Measurements from ENCODE around the gene MMGT1.
A peak's percentile ranks its signal among the peaks of the same experiment; 100 is the strongest.

Gene MMGT1

DNA sequence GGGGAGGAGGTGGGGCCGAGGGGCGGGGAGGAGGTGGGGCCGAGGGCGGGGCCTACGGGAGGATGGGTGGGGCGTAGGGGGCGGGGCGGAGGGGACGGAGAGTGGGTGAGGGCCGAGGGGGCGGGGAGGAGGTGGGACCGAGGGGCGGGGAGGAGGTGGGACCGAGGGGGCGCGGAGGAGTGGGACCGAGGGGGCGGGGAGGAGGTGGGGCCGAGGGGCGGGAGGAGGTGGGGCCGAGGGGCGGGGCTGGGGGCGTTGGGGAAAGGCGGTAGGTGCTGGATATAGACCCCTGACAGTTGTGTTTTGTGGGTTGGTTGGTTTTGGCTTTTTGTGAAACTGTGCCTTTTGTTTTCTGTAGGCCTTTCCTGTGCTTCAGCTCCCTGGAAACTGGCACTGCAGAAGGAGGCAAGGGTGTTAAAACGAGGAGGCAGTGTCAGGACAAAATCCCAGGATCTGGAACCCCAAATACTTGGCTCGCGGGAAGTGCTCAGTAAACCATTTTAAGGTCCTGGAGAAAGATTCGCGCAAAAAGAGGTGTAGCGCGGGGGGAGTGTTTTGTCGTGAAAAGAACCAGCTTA lies 580 bp upstream of the MMGT1 start:
- H3K4me2 ChIP-seq (ENCODE audit: low read length) = peak overlapping the region; percentile 76
- no peak overlapping the region for H3K27ac ChIP-seq (ENCODE audit: low read depth, low read length)
- H3K79me2 ChIP-seq (ENCODE audit: control insufficient read depth, low read length) = peaks cover 31% of the 10 kb centered on the region
- TF ChIP-seq, protein P1, sequence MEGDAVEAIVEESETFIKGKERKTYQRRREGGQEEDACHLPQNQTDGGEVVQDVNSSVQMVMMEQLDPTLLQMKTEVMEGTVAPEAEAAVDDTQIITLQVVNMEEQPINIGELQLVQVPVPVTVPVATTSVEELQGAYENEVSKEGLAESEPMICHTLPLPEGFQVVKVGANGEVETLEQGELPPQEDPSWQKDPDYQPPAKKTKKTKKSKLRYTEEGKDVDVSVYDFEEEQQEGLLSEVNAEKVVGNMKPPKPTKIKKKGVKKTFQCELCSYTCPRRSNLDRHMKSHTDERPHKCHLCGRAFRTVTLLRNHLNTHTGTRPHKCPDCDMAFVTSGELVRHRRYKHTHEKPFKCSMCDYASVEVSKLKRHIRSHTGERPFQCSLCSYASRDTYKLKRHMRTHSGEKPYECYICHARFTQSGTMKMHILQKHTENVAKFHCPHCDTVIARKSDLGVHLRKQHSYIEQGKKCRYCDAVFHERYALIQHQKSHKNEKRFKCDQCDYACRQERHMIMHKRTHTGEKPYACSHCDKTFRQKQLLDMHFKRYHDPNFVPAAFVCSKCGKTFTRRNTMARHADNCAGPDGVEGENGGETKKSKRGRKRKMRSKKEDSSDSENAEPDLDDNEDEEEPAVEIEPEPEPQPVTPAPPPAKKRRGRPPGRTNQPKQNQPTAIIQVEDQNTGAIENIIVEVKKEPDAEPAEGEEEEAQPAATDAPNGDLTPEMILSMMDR (IDR thresholded peaks at IDR 0.05; ENCODE audit: low read depth, low read length, poor library complexity, severe bottlenecking) = no peak
- no peak for TF ChIP-seq EZH2phosphoT487 (IDR thresholded peaks at IDR 0.05; ENCODE audit: borderline replicate concordance, low read length)
- no peaks in the 10 kb centered on the region for H4K20me1 ChIP-seq (ENCODE audit: control insufficient read depth, insufficient read depth, low read depth, low read length)
- H3K4me1 ChIP-seq (ENCODE audit: control insufficient read depth, low read length) = peaks cover 19% of the 10 kb centered on the region
- H3K36me3 ChIP-seq (ENCODE audit: control insufficient read depth, low read length) = no peaks in the 10 kb centered on the region
- no peaks in the 10 kb centered on the region for H3K9me2 ChIP-seq (replicated peaks; ENCODE audit: control insufficient read depth, low read length)
- H3K9me3 ChIP-seq (ENCODE audit: control insufficient read depth, insufficient read depth, low read length) = no peaks in the 10 kb centered on the region
- peak overlapping the region; percentile 68 for H3K4me3 ChIP-seq (ENCODE audit: low read length)
- no peaks in the 10 kb centered on the region for H3F3A ChIP-seq (ENCODE audit: control insufficient read depth, insufficient read depth)
- H3K27me3 ChIP-seq (ENCODE audit: control insufficient read depth, low read length) = no peaks in the 10 kb centered on the region

DNA sequence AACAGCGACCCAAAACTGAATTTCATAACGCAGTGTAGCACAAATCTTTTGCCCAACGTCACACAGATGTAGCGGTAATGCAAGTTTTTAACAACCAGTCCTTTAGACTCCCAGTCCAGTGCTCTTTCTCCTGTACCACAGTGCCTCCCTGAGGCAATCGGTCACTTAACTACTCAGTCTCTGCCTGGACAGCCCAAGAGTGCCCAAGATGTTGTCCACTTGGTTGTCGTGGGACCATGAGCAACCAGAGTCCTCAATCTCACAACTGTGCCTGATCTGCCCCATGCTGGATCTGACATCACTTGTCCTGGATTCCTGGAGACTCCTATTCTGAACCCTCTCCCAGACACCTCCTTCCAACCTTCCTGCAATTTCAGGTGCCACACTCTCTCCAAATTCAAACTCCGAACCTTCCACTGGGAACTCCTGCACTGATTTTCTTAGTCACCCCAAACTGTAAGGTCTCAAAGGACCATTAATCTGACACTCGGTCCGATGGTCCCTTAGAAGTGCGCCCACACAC lies 702 bp downstream of the MMGT1 start:
- peaks cover 19% of the 10 kb centered on the region for H3K4me1 ChIP-seq (ENCODE audit: control insufficient read depth, low read length)
- TF ChIP-seq, protein P1 (IDR thresholded peaks at IDR 0.05; ENCODE audit: low read depth, low read length, poor library complexity, severe bottlenecking) = peak; percentile 18
- TF ChIP-seq EZH2phosphoT487 (IDR thresholded peaks at IDR 0.05; ENCODE audit: borderline replicate concordance, low read length) = no peak
- no peaks in the 10 kb centered on the region for H3K9me2 ChIP-seq (replicated peaks; ENCODE audit: control insufficient read depth, low read length)
- no peaks in the 10 kb centered on the region for H3F3A ChIP-seq (ENCODE audit: control insufficient read depth, insufficient read depth)
- no peaks in the 10 kb centered on the region for H3K9me3 ChIP-seq (ENCODE audit: control insufficient read depth, insufficient read depth, low read length)
- H3K27me3 ChIP-seq (ENCODE audit: control insufficient read depth, low read length) = no peaks in the 10 kb centered on the region
- 0 out of 2 replicates have a peak, but pooled peaks cover 2% of the 10 kb centered on the region for H3K36me3 ChIP-seq (ENCODE audit: control insufficient read depth, low read length)
- peaks cover 31% of the 10 kb centered on the region for H3K79me2 ChIP-seq (ENCODE audit: control insufficient read depth, low read length)
- H3K4me3 ChIP-seq (ENCODE audit: low read length) = peak overlapping the region; percentile 94
- H3K27ac ChIP-seq (ENCODE audit: low read depth, low read length) = peak overlapping the region; percentile 61
- no peaks in the 10 kb centered on the region for H4K20me1 ChIP-seq (ENCODE audit: control insufficient read depth, insufficient read depth, low read depth, low read length)
- H3K4me2 ChIP-seq (ENCODE audit: low read length) = peak overlapping the region; percentile 82

DNA sequence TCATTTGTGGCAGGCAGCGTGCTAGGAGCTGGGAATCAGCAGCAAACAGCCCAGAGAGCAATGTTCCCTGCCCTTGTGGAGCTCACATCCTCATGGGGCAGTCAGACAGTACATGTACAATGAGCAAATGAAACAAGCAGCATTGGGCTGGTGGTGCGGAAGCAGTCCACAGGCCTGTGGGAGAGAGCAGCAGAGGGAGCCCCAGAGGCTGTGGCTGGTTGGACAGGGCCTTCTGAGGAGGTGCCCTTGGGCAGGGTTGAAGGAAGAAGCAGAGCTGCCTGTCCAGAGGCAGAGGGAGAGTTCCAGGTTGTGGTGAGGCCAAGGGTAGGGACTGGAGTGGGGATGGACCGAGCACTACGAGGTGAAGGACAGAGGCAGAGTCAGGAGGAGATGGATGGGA lies 22.5 kb downstream of the MMGT1 start:
- Histone ChIP-seq H3K9me3 (ENCODE audit: control insufficient read depth, insufficient read depth, low read length) (no peaks in the 10 kb centered on the region), H3K79me2 (ENCODE audit: control insufficient read depth, low read length) (no peaks in the 10 kb centered on the region), H3K27ac (ENCODE audit: low read depth, low read length) (no peak overlapping the region), H3K4me3 (ENCODE audit: low read length) (no peak overlapping the region), H3K4me2 (ENCODE audit: low read length) (no peak overlapping the region), H4K20me1 (ENCODE audit: control insufficient read depth, insufficient read depth, low read depth, low read length) (no peaks in the 10 kb centered on the region), H3K9me2 (replicated peaks; ENCODE audit: control insufficient read depth, low read length) (no peaks in the 10 kb centered on the region), H3K27me3 (ENCODE audit: control insufficient read depth, low read length) (no peaks in the 10 kb centered on the region), H3K36me3 (ENCODE audit: control insufficient read depth, low read length) (no peaks in the 10 kb centered on the region), H3K4me1 (ENCODE audit: control insufficient read depth, low read length) (no peaks in the 10 kb centered on the region), H3F3A (ENCODE audit: control insufficient read depth, insufficient read depth) (no peaks in the 10 kb centered on the region)
- TF ChIP-seq, protein P1 (IDR thresholded peaks at IDR 0.05; ENCODE audit: low read depth, low read length, poor library complexity, severe bottlenecking) = no peak
- TF ChIP-seq EZH2phosphoT487 (IDR thresholded peaks at IDR 0.05; ENCODE audit: borderline replicate concordance, low read length) = no peak
